Measurements from ENCODE around the gene HNRNPA2B1. TPM values are rescaled to one million over a fixed set of nuclear protein-coding genes. Genes with fewer than 3 reads are reported as not detected.
"Not testable (repeated sequence)": the region's sequence is repeated elsewhere in the genome, so short reads cannot be mapped to it uniquely, and the experiment has no call there.

The HNRNPA2B1 gene
- total RNA-seq, 1 experiment from 2014 or later, result 151 TPM

DNA sequence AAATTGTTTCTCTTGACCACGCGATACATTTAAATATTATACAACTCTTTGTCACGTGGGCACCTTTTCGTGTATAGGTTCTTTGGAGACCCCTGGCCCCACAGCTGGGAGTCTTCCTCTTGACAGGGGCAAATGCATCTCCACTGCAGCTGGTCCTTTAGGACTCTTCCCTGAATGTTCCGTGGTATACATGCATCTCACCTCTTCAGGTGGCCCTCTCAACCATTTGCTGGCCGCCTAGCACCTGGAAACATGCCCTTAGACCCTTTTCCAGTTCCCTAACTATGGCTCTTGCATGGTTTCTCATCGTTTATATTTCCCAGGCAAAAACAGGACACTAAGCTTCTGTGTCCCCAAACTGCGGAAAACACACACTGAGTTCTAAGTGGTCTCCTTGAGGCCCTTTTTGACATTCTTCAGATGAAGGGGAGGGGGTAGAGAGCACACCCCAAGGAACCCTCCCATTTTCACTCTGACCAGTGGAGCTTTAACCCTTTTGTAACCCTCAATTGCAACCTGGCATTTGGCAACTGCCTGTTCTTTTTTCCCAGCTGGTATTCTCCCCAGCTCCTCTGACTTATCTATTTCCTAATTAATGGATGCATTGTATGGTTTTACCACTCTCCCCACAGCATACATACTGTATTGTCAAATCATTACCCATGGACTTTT, 20.6 kb downstream of the HNRNPA2B1 start:
- Histone ChIP-seq H3K36me3 (no peaks in the 10 kb centered on the region; the same call in 1 of the 2 replicates), H3K9me3 (no peaks in the 10 kb centered on the region), H3K27me3 (no peaks in the 10 kb centered on the region), H3K4me3 (no peak overlapping the region)
- no peak for DNase-seq

DNA sequence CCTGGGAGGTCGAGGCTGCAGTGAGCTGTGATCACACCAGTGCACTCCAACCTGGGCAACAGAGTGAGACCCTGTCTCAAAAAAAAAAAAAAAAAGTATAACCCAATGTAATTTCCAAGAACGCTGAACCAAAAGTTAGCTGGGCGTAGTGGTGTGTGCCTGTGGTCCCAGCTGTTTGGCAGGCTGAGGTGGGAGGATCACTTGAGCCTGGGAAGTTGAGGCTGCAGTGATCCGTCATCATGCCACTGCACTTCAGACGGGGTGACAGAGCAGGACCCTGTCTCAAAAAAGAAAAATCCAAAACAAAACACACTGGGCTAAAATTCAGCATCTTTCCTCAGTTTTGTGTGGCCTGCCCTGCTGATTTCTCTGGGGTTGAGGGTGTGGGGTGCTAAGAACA, 21.1 kb downstream of the HNRNPA2B1 start:
- DNase-seq, result no peak
- no peaks in the 10 kb centered on the region for H3K27me3 ChIP-seq
- no peaks in the 10 kb centered on the region; the same call in 1 of the 2 replicates for H3K36me3 ChIP-seq
- no peaks in the 10 kb centered on the region for H3K9me3 ChIP-seq
- H3K4me3 ChIP-seq, result no peak overlapping the region

DNA sequence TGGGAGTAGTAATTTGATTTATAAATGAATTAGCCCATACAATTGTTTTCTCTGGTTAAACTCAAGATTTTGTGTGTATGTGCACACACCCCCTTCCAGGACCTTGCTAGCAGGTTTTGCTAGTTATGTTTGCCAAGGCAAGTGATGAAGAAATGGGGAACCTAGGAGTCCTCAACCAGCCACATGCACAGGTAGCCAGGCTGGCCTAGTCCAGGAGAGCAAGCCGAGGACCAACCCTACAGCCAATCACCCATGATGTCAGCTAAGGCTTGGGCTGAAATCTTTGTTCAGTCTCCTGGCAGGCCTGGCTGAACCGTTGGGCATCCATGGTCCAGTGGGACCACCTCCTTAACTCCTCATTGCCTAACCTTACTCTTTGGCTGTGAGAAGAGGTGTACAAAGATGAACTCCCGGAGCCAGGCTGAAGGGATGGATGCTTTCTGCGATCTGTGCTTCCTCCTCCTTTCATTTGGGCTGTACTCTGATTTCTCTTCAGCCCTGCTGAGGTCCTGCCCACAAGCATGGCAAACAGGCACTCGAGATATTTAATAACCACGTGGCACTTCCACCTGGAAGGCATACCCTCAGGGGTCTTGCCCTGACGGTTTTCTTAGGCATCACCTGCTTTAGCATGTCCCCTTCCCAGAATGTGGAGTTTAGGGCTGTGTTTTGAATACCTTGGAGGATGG, 22.1 kb downstream of the HNRNPA2B1 start:
- no peak for DNase-seq
- no peaks in the 10 kb centered on the region for H3K27me3 ChIP-seq
- H3K4me3 ChIP-seq, result no peak overlapping the region
- H3K9me3 ChIP-seq, result no peaks in the 10 kb centered on the region
- H3K36me3 ChIP-seq, result no peaks in the 10 kb centered on the region; the same call in 1 of the 2 replicates

DNA sequence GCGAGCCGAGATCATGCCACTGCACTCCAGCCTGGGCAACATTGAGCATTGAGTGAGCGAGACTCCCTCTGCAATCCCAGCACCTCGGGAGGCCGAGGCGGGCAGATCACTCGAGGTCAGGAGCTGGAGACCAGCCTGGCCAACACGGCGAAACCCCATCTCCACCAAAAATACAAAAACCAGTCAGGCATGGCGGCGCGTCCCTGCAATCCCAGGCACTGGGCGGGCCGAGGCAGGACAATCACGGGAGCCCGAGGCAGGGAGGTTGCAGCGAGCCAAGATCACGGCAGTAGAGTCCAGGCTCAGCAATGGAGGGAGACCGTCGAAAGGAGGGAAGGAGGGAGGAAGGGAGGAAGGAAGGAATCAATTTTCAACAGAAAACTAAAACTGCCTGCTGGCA, 23.3 kb downstream of the HNRNPA2B1 start:
- not testable (repeated sequence) for H3K9me3 ChIP-seq, DNase-seq, H3K4me3 ChIP-seq, H3K27me3 ChIP-seq, H3K36me3 ChIP-seq

DNA sequence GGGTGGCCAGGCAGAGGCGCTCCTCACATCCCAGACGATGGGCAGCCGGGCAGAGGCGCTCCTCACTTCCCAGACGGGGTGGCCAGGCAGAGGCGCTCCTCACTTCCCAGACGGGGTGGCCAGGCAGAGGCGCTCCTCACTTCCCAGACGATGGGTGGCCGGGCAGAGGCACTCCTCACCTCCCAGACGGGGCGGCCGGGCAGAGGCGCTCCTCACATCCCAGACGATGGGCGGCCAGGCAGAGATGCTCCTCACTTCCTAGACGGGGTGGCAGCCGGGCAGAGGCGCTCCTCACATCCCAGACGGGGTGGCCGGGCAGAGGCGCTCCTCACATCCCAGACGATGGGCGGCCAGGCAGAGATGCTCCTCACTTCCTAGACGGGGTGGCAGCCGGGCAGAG, 23.9 kb downstream of the HNRNPA2B1 start:
- H3K9me3 ChIP-seq, H3K4me3 ChIP-seq, H3K36me3 ChIP-seq, H3K27me3 ChIP-seq, DNase-seq: not testable (repeated sequence)

DNA sequence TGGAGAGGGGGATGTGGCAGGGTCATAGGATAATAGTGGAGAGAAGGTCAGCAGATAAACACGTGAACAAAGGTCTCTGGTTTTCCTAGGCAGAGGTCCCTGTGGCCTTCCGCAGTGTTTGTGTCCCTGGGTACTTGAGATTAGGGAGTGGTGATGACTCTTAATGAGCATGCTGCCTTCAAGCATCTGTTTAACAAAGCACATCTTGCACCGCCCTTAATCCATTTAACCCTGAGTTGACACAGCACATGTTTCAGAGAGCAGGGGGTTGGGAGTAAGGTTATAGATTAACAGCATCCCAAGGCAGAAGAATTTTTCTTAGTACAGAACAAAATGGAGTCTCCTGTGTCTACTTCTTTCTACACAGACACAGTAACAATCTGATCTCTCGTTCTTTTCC, 24.6 kb downstream of the HNRNPA2B1 start:
- H3K9me3 ChIP-seq, H3K4me3 ChIP-seq, DNase-seq, H3K27me3 ChIP-seq, H3K36me3 ChIP-seq: not testable (repeated sequence)

DNA sequence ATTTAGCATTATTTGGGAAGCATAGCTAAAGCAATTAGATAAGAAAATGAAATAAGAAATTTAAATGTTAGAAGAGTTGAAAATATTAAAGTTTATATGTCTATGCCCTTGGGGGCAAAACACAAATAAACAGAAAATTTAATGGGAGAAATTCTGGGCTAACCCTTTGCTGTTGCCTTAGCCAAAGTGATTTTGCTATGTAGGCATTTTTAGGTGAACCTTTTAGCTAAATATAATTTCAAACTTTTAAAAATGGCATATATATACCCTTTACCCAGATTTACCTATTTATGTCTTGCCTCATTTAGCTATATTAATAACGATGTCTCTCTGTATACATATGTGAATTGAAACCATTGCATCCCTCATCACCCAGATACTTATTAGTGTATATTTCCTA, 28.5 kb downstream of the HNRNPA2B1 start:
- H3K36me3 ChIP-seq, result peaks cover 10% of the 10 kb centered on the region
- DNase-seq, result no peak
- H3K9me3 ChIP-seq, result peaks cover 5% of the 10 kb centered on the region; the same call in 1 of the 2 replicates
- H3K27me3 ChIP-seq, result no peaks in the 10 kb centered on the region
- H3K4me3 ChIP-seq, result no peak overlapping the region

DNA sequence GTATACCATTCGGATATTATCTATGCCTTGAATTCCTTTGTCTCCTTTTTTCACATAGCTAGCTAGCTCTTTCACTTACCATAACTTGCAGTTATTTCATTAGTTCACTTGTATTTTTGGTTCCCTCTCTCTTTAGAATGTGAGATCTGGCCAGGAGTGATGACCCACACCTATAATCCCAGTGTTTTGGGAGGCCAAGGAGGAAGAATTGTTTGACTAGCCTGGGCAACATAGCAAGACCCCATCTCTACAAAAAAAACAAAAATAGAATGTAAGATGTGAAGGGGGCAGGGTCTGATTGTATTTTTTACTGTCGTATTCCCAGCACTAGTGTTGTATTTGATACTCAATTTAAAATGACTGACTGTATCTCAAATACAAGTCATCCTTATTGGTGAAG, 28.9 kb downstream of the HNRNPA2B1 start:
- no peaks in the 10 kb centered on the region for H3K27me3 ChIP-seq
- H3K9me3 ChIP-seq, result peaks cover 5% of the 10 kb centered on the region; the same call in 1 of the 2 replicates
- H3K4me3 ChIP-seq, result no peak overlapping the region
- DNase-seq, result no peak
- peaks cover 10% of the 10 kb centered on the region for H3K36me3 ChIP-seq

DNA sequence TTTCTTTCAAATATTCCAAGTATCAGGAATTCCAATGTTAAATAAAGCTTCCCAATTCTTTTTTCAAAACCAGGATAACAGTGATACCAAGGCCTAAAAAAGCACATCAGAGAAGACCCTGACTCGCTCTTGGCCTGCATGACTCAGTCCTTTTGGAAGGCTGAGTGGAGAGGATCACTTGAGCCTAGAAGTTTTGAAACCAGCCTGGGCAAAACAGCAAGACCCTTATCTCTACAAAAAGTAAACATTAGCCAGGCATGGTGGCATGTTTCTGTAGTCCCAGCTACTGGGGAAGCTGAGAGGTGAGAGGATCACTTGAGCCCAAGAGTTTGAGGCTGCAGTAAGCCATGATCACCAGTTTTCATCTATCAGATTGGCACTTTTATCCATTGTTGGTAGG, 29.9 kb downstream of the HNRNPA2B1 start:
- Histone ChIP-seq H3K27me3 (no peaks in the 10 kb centered on the region), H3K9me3 (peaks cover 5% of the 10 kb centered on the region; the same call in 1 of the 2 replicates), H3K36me3 (peaks cover 10% of the 10 kb centered on the region), H3K4me3 (no peak overlapping the region)
- no peak for DNase-seq

DNA sequence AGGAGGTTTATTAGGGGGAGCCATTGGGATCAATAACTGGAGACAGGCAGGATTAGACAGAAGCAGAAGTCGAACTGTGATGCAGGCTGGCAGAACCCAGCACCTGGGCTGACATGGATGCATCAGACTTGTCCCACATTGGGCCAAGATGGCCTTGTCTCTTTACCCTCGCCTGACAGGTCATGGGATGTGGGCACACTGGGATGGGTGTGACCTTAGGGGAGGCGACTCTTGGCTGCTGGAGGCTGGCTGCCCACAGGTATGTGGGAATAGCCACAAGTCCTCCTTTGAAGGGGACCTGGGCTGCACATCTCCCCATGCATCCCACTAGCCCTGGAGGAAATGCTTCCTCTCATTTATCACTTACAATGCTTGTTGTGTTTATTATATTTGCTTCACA, 31.3 kb downstream of the HNRNPA2B1 start:
- Histone ChIP-seq H3K27me3 (no peaks in the 10 kb centered on the region), H3K4me3 (no peak overlapping the region), H3K36me3 (peaks cover 10% of the 10 kb centered on the region), H3K9me3 (peaks cover 5% of the 10 kb centered on the region; the same call in 1 of the 2 replicates)
- no peak for DNase-seq

DNA sequence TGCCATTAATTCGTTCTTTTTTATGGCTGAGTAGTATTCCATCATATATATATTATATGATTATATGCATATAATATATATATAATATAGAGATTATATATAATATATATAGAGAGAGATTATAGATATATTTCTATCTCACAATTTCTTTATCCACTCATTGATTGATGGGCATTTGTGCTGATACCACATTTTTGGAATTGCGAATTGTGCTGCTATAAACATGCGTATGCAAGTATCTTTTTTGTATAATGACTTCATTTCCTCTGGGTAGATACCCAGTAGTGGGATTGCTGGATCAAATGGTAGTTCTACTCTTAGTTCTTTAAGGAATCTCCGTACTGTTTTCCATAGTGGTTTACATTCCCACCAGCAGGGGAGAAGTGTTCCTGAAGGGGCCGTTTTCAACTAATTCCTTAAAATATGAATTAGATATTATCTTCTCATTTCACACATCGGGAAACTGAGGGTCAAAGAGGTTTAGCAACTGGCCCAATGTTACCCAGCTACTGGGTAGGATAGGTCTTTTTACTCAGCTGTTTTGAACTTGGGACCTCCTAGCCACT, 32.0 kb downstream of the HNRNPA2B1 start:
- no peak overlapping the region for H3K4me3 ChIP-seq
- H3K27me3 ChIP-seq, result no peaks in the 10 kb centered on the region
- DNase-seq, result no peak
- H3K36me3 ChIP-seq, result peaks cover 10% of the 10 kb centered on the region
- H3K9me3 ChIP-seq, result peaks cover 5% of the 10 kb centered on the region; the same call in 1 of the 2 replicates

DNA sequence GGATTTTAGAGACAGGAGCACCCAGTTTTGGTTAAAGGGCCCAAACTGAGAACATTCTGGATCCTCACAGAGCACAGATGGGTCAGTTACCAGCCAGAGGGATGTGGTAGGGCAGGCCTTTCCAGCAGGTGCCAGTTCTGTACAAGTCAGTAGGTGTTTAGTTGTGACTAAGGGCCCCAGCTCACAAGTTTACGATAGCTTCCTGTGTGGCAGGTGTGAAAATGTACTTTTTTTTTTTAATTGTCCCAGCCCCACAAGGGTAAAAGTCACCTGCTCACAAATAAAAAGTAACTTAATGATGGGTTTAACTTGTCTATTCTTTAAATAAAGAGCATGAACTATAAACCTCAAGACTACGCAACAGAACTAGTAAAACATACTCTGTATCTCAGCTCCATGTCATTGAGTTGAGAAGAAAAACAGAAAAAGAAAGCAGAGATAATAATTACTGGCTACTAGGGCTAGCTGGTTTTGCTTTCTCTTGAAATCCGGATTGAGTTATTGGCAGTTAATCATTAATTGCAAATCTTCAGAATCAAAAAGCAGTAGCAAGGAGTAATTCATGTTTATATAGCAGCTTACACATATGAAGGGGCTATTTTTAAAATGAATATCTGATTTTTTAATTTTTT, 33.1 kb downstream of the HNRNPA2B1 start:
- Histone ChIP-seq H3K27me3 (no peaks in the 10 kb centered on the region), H3K9me3 (peaks cover 5% of the 10 kb centered on the region; the same call in 1 of the 2 replicates), H3K4me3 (no peak overlapping the region), H3K36me3 (peaks cover 10% of the 10 kb centered on the region)
- no peak for DNase-seq

DNA sequence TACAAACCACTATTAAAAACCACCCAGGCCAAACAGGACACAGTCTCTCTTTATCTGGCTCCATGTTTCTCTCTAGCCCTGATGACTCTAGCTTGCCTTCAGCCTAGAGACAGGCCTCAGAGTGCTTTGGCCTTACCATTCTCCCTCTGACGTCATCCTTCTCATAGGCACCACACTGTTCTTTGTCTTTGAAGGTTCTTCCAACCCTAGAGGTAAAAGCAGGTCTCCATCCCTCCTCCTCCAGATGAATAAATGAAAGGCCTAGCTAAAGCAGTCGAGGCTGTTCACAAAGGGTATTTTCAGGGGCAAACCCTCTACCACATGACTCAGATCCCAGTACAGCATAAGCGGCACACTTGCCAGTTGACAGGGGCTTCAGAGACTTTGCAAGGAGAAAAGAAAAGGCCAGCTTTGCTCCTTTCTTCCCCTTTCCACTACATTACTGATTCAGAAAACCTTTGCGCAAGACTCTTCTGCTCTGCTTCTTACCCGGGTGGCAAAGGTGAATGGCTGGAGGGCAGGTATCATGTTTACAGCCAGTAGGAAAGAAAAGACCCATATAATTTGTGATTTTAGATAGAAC, 33.8 kb downstream of the HNRNPA2B1 start:
- peaks cover 3% of the 10 kb centered on the region for H3K36me3 ChIP-seq
- H3K9me3 ChIP-seq, result peaks cover 2% of the 10 kb centered on the region; the same call in 1 of the 2 replicates
- no peaks in the 10 kb centered on the region for H3K27me3 ChIP-seq
- no peak for DNase-seq
- no peak overlapping the region for H3K4me3 ChIP-seq

DNA sequence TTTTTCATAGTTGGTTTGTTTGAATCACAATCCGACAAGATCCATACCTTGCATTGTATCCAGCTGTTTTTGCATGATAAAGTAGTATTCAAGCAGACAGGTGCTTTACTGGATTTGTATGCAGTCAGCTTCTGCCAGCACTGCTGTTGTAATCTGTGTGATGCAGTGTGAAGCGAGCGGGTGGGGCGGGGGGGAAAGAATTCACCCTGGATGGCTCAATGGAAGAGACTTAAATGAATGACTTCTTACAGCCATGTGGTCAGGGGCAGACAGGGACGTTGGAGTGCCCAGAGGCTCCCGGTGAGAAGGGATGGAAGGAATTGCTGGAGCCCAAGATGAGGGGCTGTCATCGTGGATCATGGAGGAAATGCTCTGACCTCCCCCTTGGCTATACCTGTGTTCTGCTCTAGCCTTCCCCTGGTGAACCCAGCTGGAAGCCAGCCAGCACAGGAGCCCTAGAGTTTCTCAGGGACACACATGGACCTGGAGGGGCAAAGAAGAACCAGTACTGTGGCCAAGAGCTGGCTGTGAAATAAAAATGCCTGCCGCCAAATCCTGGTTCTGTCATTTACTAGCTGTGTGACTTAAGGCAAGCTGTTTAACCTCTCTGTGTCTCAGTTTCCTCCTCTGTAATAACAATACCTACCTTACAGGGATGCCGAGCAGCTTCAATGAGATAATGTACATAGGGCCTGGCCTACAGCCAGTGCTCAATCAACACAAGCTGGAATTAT, 34.4 kb downstream of the HNRNPA2B1 start:
- no peak for DNase-seq
- peaks cover 2% of the 10 kb centered on the region; the same call in 1 of the 2 replicates for H3K36me3 ChIP-seq
- H3K9me3 ChIP-seq, result no peaks in the 10 kb centered on the region
- no peak overlapping the region for H3K4me3 ChIP-seq
- H3K27me3 ChIP-seq, result no peaks in the 10 kb centered on the region

DNA sequence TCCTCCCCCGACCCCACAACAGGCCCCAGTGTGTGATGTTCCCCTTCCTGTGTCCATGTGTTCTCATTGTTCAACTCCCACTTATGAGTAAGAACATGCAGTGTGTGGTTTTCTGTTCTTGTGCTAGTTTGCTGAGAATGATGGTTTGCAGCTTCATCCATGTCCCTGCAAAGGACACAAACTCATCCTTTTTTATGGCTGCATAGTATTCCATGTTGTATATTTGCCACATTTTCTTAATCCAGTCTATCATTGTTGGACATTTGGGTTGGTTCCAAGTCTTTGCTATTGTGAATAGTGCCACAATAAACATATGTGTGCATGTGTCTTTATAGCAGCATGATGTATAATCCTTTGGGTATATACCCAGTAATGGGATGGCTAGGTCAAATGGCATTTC, 36.7 kb downstream of the HNRNPA2B1 start:
- not testable (repeated sequence) for H3K4me3 ChIP-seq, DNase-seq, H3K36me3 ChIP-seq, H3K27me3 ChIP-seq, H3K9me3 ChIP-seq

DNA sequence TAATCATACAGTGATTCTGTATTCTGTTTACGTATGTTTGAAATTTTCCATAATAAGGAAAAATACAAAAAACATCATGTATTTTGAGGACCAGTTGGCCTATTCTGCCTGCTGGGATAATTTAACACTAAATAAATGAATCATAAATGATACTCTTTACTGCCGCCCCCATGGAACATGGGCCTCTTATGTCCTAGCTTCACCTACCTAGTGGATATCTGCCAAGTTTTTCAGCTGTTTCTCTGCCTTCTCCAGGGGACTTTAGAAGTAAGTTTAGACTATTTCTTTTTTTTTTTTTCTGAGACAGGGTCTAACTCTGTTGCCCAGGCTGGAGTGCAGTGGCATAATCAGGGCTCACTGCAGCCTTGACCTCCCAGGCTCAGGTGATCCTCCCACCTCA, 38.1 kb downstream of the HNRNPA2B1 start:
- DNase-seq, result no peak
- H3K36me3 ChIP-seq, result no peaks in the 10 kb centered on the region; the same call in 1 of the 2 replicates
- no peak overlapping the region for H3K4me3 ChIP-seq
- H3K9me3 ChIP-seq, result no peaks in the 10 kb centered on the region
- no peaks in the 10 kb centered on the region for H3K27me3 ChIP-seq
